GM12874 (cell line): ENCODE measurements around the gene IAPP.

Experiments used
- CTCF ChIP-seq: IDR thresholded peaks from 2 replicates; pipeline ENCODE4 v1.5.1; 2011; ENCODE audit warnings: low read depth, mild to moderate bottlenecking, control low read depth, low read length, moderate library complexity; ENCODE audit not compliant: insufficient read depth

The IAPP gene

GRCh38 chr12:21384261-21384660, 11.6 kb downstream of the IAPP start:
- TF ChIP-seq CTCF = no peak

- TF ChIP-seq CTCF = no peak
These were observed 14.5 kb downstream of the IAPP start for GRCh38 chr12:21387174-21387573.

- TF ChIP-seq CTCF = no peak
These were observed 19.7 kb downstream of the IAPP start for GRCh38 chr12:21392384-21392783.

GRCh38 chr12:21413369-21414277, 40.9 kb downstream of the IAPP start:
- TF ChIP-seq CTCF = no peak

- TF ChIP-seq CTCF = no peak
These were observed 43.9 kb downstream of the IAPP start for GRCh38 chr12:21416511-21417121.

GRCh38 chr12:21428241-21428640, 55.5 kb downstream of the IAPP start:
- TF ChIP-seq CTCF = no peak
